Measurements from ENCODE around the gene CAB39.

Gene CAB39

DNA sequence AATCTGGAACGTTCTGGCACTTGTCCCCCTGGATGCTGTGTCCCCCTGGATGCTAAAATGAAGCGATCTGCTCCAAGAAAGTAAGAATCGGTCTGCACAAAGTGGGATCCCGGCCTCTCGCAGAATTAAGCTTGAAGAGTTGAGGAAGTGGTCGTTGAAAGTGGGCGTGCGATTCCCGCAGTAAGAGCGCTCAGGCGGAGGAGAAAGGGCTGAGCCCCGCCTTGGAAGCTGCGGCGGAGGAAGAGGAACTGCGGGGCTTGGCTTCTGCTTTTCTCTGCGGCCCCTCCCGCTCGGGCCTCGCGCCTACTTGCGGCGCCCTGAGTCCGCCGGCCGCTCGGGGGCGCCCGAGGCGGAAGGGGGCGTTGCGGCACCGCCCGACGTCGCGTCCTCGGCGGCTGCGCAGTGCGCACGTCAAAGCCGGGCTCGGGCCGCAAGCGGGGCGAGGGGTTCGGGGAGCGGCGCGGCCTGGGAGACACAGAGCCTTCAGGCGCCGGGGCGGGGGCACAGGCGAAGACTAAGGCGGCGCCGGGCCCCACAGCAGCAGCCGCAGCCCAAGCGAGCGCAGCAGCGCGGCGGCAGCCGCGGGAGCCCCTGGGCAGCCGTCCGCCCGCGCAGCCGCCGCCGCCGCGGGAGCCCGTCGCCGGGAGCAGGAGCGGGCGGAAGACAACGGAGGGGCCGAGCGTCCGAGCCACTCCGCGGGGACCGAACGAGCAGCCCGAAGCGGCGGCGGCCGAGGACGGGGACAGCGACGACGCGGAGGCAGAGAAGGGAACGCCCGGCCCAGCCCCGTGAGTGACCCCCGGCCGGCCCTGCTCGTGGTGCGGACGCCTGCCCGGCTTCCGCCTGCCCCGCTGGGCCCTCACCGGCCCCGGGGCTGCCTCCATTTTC, at the start of gene CAB39:
TSS of gene CAB39 (plus strand) at position 400 of the 888 bp plus-strand sequence. CDS start 47,160 bp downstream, outside the sequence.
- peak; percentile 82 for DNase-seq (ENCODE audit: low read depth)

DNA sequence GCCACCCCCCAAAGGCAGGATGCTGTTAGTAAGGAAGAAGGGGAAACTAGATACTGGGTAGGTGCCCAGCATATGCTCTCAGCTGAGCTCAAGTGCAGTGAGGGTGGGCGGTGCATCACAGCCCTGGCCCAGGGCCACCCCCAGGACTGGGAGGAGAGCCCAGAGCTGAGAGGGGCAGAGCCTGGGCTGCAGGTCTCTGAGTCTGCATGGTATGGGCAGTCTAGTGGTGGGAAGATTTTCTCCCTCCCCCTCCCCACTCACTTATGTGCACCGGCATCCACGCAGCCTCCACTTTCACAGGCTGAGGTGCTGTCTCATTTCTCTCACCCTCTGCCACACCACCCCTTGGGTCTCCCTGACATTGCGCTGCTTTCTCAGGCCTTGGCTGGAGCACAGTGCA, 48.5 kb upstream of the CAB39 start:
- DNase-seq (ENCODE audit: low read depth): no peak

DNA sequence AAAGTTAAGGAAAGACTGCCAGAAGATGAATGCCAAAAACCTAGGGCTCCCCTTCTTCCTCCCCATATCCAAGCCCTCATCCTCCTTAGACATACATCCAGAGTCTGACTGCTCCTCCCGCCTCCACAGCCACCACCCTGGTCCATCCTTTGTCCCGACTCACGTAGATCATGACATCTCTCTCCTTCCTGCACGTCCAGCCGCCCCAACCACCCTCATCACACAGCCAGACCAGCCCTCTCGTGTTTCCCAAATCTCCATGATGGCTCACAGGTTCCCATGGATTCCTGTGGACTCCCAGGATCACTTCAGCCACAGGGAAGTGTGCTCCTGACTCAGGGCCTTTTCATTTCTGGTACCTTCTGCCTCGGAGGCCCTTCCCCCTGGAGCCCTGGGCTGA, 47.8 kb upstream of the CAB39 start:
- no peak for DNase-seq (ENCODE audit: low read depth)

DNA sequence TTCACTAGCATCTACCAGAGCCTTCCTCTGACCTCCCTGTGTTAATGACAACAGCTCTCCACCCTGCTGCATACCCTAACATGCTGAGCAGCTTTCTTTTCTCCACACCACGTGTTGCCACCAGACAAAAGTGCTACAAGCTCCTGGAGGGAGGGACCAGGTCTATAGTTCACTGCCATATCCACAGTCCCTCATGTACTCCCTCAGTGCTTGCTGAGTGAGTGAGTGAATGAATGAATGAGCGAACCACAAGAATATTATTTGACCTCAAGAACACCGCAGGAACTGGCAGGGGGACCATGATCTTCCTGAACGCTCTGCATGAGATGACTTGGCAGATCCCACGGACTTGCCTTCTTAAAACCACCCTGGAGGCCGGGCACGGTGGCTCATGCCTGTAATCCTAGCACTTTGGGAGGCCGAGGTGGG, 47.4 kb upstream of the CAB39 start:
- no peak for DNase-seq (ENCODE audit: low read depth)

DNA sequence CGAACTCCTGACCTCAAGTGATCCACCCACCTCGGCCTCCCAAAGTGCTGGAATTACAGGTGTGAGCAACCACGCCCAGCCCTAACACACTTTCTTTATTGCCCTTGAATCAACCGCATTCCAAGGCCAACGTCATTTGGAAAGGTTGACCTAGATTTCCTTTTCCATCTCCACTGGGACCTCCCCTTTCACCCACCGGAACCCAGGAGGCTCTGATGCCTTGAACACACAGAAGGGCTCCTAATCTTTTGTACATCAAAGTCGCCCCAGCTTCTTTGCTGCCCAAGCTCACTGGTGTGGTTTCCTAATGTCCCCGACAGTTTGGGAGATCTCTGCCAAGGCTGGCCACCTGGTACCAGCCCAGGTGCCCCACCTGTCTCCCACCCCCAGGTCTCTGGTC, 46.2 kb upstream of the CAB39 start:
- DNase-seq (ENCODE audit: low read depth): no peak

DNA sequence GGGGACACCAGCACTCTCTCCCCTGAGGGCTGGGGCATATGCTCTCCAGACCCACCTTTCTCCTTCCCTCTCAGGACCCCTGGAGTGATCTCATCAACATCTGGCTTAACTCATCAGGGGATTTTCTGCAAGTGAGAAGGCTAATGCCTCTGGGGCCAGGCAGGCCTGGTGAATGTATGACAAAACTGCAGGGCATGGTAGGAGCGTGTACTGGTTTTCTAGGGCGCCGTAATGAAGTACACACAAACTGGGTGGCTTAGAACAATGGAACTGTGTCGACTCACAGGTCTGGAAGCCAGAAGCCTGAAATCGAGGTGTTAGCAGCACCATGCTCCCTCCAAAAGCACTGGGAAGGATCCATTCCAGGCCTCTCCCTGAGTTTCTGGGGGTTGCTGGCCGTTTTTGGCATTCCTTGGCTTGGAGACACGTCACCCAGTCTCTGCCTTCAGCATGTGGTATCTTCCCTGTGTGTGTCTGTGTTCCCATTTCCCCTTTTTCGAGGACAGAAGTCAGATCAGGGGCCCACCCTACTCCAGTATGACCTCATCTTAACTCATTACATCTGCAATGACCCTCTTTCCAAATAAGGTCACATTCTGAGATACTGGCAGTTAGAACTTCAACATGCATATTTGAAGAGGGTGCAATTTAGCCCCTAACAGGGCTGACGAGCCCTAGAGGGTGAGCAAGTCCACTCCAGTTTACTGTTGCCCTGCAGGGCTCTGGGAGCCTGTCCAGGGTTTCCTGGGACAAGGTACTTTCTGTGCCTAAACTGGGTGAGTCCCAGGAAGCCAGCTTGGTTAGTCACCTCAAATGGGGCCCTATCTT, 45.5 kb upstream of the CAB39 start:
- DNase-seq (ENCODE audit: low read depth): no peak

DNA sequence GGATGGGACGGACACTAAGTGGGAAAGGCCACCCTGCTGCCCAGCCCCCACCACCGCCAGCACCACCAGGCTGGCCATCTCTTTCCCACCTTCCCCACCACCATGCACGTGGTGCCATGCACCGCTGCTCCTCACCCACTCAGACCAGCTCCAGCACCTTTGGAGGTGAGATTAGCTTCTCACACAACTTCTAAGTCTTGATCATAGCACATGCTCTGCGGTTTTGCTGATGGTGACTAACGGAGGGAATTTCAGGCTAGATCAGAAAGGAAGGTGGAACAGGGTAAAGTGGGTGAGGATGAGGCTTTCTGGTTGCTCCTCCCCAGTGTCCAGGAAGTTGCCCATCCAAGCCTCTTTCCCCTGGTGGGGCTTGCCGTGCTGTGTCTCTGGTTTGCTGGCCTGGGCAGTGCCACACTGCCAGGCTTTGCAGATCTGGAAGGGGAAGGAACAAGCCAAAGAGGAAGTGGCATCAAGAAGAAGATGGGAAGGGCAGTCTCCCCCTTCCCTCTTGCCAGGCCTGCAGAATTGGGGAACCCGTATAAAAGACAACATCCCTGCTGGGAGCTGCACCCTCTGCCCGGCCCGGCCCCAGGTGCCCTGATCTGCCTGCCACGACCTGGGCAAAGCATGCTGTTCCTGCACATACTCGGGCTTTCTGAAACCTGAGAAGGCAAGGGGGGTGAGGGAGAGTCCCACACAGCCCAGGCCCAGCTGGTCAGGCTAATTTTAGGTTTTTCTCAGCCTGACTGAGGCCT, 44.3 kb upstream of the CAB39 start:
- DNase-seq (ENCODE audit: low read depth): no peak

DNA sequence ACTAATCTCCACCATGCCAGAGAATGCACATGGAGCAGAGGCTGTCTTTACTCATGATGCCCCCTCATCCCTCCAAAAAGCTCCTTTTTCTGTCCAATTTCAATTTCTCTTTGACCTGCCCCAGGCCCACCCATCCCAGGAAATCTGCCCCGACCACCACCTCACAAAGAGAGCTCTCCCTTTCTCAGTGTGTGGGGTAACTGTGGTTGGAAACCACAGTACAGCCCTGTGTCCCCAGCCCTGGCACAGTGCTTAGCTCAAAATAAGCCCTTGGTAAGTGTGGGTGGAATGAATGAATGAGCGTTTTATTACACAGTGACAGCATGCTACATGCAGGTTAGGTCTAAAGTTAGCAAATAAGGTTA, 43.7 kb upstream of the CAB39 start:
- no peak for DNase-seq (ENCODE audit: low read depth)

DNA sequence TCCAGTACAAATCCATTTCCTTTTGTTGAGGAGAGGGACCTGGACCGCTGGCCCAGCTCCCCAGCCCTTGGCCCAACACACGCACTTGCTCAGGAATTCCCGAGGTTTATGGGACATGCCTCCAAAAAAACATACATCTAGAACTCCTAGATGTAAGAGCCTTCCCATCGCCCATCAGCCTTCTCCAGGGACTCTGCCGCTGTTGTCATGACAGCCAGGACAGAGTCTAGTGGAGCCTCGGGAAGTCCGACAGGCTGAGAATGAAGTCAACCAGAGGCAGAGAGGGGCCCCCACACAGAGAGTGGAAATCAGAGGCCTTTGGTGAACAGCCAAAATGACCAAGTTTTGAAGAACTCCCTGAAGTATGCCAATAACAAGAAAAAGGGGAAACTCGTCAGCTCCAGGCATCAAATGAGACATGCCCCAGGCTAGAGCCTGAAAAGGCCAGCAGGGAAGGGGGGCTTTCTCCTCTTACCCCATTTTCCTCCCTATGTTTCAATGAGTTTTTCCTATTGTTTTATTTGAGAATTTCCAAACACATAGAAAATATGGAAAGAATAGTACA, 43.2 kb upstream of the CAB39 start:
- no peak for DNase-seq (ENCODE audit: low read depth)

DNA sequence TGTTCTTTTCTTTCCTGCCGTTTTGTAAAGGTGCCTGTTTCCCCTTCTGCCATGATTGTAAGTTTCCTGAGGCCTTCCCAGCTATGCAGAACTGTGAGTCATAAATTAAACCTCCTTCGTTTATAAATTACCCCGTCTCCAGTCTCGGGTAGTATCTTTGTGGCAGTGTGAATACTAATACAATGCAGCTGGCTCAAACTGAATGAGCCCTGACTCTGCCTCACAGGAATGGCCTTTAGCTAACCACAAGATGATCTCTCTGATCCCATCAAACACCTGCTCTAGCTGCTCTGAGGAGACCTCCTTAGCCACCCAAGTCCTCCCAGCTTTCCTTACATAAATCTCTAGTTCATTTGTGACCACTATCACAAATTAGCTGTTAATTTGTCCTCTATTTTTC, 41.5 kb upstream of the CAB39 start:
- DNase-seq (ENCODE audit: low read depth): no peak

DNA sequence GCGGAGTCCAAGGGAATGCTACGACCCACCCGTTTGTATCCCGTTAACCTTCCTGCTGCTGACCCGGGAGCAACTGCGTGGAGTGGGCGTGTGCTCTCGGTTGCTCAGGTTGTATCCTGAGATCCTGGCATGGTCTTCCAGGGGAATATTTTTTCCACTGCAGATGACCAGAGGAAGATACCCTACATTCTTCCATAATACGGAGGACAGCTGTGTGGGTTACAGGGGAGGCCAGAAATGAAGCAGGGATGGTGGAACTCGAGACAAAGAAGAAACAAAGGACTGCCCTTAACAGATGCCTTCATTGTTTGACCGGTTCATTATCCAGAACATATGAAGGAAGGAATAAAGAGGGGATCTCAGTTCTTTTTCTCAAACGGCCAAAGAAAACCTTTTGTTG, 39.8 kb upstream of the CAB39 start:
- DNase-seq (ENCODE audit: low read depth): no peak

DNA sequence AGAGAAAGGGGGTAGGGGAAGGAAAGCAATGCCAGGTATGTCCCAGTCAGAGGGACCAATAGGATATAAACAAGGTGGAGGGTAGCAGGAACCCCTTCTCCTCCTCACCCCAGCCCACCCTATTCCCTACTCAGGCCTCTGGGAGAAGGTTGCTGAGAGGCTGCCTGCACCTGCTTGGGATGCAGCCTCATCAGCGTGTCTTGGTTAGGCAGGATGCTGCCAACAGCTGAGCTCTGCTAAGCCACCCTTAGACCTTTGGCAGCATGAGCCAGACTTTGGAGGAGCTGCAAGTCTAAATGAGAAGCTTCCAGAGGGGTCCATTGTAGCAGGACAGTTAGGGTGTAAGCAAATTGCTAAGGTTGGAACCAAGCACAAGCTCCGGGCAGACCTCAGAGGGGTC, 38.2 kb upstream of the CAB39 start:
- no peak for DNase-seq (ENCODE audit: low read depth)

DNA sequence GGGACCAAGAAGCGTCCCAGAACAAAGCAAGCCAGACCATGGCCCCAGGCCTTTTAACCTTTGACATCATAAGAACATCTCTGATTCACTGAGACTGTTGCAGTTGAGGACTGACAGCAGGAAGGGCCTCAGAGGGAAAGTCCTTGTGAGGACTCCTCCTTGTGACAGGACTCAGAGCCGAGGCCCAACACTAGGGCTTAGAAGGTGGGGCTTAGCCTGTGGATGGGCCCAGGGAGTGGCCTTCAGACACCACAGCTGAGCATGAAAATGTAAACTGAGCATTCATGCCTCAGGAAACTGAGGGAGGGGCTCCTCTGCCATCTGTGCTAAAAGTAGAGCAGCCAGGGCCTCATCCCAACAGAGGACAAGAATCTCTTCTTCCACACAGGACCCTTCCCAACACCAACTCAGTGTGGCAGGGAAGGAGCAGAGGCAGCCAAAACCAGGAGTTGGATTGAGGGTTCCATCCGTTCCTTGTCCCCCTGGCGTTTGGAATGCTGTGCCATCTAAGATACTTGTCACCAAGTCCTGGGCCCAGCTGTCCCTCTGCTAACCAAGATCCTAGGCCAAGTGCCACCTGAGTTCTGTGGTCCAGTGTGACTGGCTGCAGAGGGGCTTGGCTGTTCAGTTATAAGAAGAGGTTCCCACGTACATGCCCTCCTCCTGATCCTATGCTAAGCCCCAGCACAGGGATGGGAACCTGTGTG, 37.5 kb upstream of the CAB39 start:
- no peak for DNase-seq (ENCODE audit: low read depth)

DNA sequence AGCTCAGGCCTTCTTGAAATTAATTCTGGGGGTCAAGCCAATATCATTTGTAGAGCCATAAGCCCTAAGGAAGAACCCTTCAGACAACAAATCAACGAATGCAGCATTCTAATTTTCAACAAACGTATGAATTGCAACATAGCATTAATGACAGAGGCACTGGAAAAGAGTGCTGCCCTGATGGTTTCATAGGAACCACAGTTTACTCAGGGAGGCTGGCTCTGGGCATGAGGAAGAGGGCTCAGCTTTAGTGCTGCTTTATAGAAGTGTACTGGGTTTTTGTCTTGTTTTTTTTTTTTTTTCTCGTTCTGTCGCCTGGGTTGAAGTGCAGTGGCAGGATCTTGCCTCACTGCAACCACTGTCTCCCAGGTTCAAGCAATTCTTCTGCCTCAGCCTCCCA, 36.1 kb upstream of the CAB39 start:
- DNase-seq (ENCODE audit: low read depth): no peak

DNA sequence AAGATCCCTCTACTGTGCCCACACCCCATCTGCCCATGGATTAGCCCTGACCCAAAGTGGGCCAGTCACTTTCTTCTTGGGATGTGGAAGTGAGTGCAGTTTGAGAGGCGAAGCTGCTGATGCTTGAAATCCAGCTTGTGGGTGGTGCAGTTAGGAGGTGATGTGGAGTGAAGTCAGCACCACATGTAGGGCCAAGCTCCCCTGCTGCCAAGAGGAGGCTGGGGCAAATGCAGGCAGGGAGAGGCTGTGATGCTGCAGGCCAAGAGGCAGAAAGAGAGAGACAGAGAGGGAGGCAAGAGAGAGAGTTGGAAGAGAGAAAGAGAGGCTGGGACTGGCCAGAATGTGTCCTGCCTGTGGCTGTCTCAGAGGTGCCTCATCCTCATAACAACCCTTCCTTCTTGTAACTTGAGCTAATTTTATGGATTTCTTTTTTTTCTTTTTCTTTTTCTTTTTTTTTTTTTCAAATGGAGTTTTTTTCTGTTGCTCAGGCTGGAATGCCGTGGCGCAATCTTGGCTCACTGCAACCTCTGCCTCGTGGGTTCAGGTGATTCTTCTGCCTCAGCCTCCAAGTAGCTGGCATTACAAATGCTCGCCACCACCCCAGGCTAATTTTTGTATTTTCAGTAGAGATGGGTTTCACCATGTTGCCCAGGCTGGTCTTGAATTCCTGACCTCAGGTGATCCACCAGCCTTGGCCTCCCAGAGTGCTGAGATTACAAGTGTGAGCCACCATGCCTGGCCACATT, 35.3 kb upstream of the CAB39 start:
- no peak for DNase-seq (ENCODE audit: low read depth)

DNA sequence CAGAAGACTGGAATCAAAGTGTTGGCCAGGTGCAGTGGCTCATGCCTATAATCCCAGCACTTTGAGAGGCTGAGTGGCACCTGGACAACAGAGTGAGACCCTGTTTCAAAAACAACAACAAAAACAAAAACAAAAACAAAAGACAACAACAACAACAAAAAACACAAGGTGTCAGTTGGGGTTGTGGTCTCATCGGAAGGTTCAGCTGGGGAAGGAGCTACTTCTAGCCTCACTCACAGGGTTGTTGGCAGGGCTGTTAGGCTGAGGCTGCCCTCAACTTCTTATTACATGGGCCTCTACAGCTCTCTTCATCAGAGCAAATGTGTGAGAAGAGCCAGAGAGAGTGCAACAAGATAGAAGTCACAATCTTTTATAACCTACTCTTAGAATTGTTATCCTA, 34.6 kb upstream of the CAB39 start:
- DNase-seq (ENCODE audit: low read depth): no peak

DNA sequence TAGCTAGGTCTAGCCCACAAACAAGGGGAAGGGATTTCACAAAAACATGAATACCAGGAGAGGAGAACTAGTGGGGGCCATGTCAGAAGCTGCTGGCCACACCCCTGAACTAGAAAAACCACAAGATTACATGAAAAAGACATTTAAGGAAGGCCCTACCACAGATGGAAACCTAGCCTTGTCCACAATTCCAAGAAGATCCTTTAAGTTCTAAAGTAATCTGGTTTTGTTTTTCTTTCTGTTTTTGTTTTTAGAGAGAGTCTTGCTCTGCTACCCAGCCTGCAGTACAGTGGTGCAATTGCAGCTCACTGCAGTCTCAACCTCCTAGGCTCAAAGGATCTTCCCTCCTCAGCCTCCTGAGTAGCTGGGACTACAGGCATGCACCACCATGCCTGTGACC, 34.2 kb upstream of the CAB39 start:
- DNase-seq (ENCODE audit: low read depth): no peak

DNA sequence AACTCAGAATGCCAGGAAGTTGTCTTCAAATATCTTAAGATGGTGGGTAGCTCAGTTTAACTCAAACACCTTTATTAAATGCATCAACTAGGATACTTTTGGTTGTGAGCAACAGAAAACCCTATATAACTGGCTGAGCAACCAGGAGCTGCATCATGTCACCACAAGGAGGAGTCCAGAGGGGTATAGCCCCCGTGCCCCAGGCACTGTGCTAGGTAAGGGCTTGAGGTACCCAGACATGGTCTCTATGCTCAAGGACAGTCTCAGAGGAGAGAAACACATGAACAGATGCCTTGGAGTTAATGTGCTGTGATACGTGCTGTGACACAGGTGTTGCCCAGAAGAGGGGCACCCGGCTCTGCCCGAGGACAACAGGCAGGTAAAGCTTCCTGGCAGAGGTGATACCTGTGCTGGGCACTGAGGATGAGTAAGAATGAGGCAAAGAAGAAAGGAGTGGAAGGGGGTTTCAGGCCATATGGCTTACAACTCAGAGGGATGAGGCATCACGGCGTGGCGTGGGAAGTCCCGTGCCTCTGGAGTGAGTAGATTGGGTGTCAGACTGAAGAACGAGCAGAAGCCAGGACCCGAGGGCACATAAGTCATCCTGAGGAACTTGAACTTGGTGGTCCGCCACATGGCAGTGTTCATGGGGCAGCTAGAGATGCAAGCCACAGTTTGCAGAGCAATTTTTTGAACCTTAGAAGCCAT, 32.0 kb upstream of the CAB39 start:
- DNase-seq (ENCODE audit: low read depth): no peak

DNA sequence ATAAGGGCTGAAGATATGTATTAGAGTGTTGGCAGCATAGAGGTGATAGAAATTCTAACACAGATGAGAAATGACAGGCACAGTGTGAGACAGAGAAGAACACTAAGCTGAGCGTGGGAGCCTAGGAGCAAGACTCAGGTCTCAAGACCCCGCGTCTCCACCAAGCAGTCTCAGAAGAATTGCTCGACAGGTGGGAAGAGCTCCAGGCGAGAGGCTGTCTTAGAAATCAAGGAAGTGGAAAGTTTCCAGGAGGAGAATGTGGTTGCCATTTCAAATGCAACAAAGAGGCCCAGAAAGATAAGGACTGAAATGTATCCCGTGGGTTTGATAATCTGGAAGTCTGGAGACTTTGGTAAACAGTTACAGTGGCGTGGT, 31.5 kb upstream of the CAB39 start:
- DNase-seq (ENCODE audit: low read depth): no peak

DNA sequence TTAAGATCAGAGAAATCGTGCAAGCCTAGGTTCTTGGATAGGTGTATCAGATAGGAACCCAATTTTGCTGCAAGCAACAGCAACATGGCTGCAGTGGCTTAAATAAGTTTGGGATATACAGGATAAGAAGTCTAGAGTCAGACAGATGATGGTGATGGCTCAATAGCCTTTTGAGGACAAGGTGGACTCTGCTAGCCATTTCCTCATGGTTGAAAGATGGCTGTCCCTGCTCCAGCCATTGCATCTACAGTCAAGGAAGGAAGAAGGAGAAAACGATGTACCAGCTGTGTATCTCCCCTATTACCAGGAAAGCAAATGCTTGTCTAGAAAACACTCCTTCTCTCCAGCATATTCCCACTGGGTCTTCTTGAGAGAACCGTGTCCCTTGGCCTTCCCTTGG, 30.1 kb upstream of the CAB39 start:
- no peak for DNase-seq (ENCODE audit: low read depth)
